Measurements from ENCODE around the gene ERFE.

- TF ChIP-seq POLR2A (IDR thresholded peaks at IDR 0.05) (no peak), CTCF (IDR thresholded peaks at IDR 0.05) (no peak)
Observed at GRCh38 chr2:238131761-238132462, 26.9 kb upstream of the ERFE start.
